Measurements from ENCODE around the gene PHC2.
"Not testable (repeated sequence)": the region's sequence is repeated elsewhere in the genome, so short reads cannot be mapped to it uniquely, and the experiment has no call there.

The PHC2 gene

GRCh38 chr1:33310702-33311101 lies 120.2 kb downstream of the PHC2 start:
- DNase-seq (ENCODE audit: low spot score), result no peak

DNA sequence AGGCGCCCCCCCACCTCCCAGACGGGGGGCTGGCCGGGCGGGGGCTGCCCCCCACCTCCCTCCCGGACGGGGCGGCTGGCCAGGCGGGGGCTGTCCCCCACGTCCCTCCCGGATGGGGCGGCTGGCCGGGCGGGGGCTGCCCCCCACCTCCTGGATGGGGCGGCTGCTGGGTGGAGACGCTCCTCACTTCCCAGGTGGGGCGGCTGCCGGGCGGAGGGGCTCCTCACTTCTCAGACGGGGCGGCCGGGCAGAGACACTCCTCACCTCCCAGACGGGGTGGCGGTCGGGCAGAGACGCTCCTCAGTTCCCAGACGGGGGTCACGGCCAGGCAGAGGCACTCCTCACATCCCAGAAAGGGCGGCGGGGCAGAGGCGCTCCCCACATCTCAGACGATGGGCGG lies 121.5 kb downstream of the PHC2 start:
- DNase-seq (ENCODE audit: low spot score), result not testable (repeated sequence)

DNA sequence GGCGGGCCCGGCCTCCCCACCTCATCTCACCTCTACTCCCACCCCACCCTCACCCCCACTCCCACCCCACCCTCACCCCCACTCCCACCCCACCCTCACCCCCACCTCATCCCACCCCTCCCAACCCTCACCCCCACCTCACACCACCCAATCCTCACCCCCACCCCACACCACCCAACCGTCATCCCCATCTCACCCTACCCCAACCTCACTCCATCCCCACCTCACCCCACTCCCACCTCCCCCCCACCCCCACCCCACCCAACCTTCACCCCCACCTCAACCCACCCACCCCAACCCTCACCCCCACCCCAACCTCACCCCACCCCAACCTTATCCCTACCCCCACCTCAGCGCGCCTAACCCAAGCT lies 123.4 kb downstream of the PHC2 start:
- DNase-seq (ENCODE audit: low spot score), result no peak

- DNase-seq (ENCODE audit: low spot score), result no peak
Measured at GRCh38 chr1:33306653-33307493, 124.0 kb downstream of the PHC2 start.

DNA sequence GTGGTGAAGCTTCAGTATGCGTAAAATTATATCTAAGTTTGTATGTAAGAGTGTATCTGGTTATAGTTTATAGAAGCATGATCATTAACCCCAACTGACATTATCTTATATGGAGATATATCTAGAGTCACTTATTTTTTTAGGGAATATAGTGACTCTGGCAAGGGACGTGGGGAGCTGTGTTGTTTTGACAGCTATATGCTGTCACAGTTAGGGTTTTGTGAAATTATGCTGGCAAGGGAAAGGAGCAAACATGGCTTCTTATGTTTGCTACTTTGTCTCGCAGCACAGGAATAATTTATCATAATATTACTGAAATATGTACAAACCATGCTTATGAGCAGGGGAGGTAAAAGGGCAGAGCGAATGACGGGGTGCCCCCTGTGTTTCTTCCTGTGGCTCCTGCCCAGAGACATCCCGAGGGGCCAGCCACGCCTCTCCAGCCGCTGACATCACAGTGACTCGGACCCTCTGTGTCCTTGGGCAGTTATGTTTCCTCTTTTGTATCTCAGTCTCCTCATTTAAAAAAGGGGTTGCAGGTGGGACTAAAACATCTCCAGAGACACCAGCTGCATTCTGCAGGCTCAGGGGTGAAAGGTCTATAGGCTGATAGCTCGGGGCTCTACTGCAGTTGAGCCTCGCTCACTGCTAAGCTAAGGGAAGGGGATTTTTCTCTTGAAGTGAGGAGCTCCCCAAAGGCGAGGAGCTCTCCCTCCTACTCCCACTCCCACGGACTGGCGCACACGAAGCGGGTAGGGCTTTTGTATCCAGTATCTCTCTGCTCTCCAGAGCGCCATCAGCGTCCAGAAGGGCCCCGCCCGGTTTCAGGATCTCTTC lies 124.9 kb downstream of the PHC2 start:
- no peak for DNase-seq (ENCODE audit: low spot score)

DNA sequence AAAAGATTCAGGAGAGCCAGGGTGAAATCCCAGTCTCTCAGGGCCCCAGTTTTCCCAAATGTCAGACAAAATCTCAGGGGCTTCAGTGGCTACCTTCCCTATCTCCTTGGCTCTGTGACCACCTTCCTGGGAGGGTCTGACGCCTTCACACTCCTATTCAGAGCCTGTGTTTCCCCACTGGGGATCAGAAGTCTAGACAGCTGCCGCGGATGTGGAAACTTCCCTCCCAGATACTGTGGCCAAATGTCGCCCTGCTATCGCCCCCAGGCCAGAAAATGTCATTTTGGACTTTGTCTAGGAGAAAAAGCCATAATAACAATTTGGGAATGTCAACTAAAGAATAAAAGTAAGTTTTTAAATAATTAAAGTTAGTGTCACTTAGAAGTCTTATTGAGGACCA lies 125.9 kb downstream of the PHC2 start:
- no peak for DNase-seq (ENCODE audit: low spot score)

GRCh38 chr1:33302325-33302724 lies 128.6 kb downstream of the PHC2 start:
- DNase-seq (ENCODE audit: low spot score), result no peak

- no peak for DNase-seq (ENCODE audit: low spot score)
Measured at GRCh38 chr1:33301273-33301984, 129.5 kb downstream of the PHC2 start.

- DNase-seq (ENCODE audit: low spot score), result peak; percentile 74
Measured at GRCh38 chr1:33300673-33301072, 130.2 kb downstream of the PHC2 start.

DNA sequence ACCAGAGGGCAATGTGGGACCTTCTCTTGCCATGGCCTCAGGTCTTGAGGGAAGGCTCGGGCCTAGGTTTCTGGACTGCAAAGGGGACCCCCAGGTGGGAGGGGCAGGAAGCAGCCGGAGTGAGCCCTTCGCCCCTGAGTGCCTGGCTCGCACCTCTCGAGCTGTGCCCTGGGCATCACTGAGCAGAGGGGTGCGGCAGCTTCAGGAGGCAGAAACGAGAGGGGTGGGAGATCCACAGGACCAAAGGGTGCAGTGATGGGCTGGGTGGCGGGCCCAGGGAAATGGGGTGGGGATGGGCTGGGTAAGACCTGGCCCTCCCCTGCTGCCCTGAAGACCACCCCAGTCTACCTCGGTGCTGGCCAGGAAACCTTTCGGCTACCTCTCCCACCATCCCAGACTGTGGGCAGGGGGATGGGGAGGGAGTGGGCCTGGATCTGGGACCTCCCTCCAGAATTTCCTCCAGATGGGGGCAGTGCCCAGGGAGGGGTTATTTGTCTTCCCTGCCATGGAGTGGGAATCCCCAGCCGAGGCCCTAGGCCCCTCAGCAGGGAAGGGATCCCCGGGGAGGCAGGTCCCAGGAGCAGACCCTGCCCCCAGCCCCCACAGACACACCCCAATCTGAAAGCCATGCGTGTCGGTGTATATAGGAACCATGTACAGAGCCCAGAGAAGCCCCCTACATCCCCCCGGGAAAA lies 131.3 kb downstream of the PHC2 start:
- DNase-seq (ENCODE audit: low spot score), result no peak

- DNase-seq (ENCODE audit: low spot score), result peak; percentile 86
Measured at GRCh38 chr1:33298623-33299277, 132.1 kb downstream of the PHC2 start.

GRCh38 chr1:33297911-33298622 lies 132.8 kb downstream of the PHC2 start:
- DNase-seq (ENCODE audit: low spot score), result no peak

DNA sequence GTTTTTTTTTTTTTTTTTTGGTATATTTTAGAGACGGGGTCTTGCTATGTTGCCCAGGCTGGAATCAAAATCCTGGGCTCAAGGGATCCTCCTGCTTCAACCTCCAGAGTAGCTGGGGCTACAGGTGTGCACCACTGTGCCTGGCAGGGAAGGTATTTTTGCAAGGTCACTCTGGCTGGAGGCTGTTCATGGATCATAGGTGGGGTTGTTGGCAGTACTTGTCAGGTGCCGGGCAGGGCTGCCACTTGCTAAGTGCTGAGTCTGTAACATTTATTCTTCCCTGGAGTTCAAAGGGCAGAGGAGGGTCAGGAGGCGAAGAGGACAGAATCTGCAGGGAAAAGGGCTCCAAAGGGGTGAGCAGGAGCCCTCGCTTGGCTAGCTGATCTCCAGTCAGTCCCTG lies 134.1 kb downstream of the PHC2 start:
- DNase-seq (ENCODE audit: low spot score), result no peak

DNA sequence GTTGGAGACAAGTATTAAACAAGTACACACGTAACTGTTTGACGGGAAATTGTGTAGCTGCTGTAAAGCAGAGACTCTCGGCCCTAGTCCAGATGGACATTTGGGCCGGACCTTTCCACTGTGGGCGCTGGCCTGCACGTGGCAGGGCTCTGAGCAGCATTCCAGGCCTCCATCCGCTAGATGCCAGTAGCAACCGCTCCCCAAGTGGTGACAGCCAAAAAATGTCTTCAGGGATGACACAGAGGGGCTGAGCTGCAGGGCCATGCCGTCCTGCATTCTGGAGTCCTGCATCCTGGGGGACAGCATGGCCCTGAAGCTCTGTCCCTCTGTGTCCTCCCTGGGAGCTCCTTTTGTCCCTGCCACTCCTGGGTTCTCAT lies 134.8 kb downstream of the PHC2 start:
- no peak for DNase-seq (ENCODE audit: low spot score)

DNA sequence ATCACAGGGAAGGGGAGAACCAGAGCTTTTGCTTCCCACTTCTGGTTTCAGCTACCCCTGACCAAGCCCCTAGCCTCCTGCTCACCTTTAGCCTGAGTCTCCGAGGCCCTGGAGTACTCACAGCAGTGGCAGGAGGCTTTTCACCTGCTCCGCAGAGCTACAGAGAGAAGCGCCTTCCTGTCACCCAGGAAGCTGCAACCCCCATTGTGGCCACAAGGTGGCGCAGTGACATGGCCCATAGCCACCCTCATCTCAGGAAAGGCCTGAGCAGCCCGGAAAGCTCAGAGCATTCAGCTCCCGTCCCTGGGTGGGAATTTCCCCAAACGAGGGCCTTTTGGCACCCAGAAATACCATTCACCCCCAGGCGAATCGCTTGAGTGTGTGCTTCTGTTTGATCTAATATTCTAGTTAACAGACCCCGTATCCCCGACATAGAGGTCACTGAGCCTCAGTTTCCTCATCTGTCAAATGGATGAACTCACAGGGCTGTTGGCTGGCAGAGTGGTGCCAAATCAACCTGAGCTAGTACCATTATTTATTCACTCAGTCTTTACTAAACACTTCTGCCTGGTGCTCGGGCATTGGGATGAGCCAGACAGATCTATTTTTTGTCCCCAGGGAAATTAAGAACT lies 135.3 kb downstream of the PHC2 start:
- DNase-seq (ENCODE audit: low spot score), result peak; percentile 90

DNA sequence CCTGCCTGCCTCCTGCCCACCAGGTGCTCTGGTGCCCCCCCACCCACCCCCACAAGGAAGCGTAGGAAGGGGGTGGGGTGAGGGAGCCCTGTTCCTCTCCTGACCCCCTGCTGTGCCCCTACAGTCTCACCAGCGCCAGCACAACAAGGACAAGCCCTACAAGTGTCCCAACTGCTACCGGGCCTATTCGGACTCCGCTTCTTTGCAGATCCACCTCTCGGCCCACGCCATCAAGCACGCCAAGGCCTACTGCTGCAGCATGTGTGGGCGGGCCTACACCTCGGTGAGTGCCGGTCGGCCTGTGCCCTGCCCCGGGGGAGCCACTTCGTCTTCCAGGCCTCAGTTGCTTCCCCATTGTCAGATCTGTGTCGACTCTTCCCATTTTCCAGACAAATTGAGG lies 135.9 kb downstream of the PHC2 start:
- no peak for DNase-seq (ENCODE audit: low spot score)

DNA sequence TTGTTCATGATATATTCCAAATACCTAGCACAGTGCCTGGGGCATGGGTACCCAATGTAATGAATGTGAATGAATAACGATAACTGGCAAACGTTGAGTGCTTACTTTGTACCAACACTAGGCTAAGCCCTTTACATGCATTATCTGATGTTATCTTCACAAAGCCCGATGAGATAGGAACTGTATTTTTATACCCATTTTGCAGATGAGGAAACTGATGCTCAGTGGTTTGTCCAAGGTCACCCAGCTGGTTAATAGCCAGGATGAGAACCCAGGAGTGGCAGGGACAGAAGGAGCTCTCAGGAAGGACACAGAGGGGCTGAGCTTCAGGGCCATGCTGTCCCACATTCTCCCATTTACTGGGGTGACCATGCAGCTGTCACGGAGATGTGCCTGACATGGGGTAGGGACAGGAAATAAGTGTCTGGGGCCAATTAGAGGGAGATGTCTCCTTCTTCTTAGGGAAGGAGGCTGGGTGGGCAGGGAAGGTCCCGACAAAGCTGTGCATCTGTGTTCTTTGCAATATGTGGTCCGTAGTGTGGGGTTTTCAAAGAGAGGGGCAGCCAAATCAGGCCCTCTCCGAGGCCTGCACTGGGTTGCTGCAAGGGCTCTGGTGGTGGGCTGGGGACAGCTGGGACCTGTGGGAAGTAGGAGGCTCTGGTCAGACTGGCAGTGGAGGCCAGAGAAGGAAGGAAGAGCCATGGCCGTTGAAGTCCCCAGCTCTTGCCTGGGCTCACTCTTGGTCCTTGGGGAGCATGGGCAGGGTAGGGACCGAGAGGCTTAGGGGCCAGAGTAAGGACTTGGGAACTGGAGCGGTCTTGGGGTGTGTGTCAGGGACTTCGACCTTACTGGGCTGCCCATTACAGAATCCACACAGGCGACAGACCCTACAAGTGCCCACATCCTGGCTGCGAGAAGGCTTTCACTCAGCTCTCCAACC lies 136.6 kb downstream of the PHC2 start:
- DNase-seq (ENCODE audit: low spot score), result no peak

DNA sequence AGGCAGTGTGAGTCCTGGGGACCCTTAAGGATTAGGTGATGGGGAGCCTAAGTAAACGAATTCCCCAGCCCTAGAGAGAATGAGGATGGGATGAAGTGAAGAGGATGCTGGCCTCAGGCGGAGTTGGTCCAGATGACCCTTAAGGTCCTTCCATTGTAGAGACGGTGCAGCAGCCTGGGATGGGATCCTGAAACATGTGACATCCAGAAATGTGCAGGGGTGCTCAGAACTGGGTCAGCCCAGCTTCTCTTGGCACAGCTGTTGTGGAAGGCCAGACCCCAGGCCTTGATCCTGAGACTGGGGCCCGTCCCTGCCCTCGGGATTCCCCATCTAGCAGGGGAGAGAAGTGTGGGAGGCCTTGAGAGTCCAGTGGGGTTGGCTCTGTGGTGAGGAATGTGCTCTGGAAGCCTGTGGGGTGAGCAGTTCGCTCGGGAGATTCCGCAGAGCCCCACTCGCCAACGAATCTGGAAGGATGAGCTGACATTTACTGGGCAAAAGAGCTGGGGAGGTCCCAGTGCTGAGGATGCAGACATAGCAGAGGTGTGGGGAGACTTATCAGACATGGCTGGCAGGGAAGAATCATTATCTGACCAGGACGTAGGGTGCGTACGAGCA lies 138.1 kb downstream of the PHC2 start:
- DNase-seq (ENCODE audit: low spot score), result peak; percentile 34

DNA sequence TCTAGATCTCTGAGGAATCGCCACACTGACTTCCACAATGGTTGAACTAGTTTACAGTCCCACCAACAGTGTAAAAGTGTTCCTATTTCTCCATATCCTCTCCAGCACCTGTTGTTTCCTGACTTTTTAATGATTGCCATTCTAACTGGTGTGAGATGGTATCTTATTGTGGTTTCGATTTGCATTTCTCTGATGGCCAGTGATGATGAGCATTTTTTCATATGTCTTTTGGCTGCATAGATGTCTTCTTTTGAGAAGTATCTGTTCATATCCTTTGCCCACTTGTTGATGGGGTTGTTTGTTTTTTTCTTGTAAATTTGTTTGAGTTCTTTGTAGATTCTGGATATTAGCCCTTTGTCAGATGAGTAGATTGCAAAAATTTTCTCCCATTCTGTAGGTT lies 140.3 kb downstream of the PHC2 start:
- DNase-seq (ENCODE audit: low spot score), result not testable (repeated sequence)

Measured in AG08396 (cell line).